ENCODE data around the gene ZNF76. TPM values are rescaled to one million over a fixed set of nuclear protein-coding genes. Genes with fewer than 3 reads are reported as not detected.

ZNF76 gene
- total and polyA plus RNA-seq, 9 of the 15 experiments (the other 6 are each of a cell fraction or from before 2014, with no cell fraction given): 1.2 to 17.8 (median 10.7) TPM

DNA sequence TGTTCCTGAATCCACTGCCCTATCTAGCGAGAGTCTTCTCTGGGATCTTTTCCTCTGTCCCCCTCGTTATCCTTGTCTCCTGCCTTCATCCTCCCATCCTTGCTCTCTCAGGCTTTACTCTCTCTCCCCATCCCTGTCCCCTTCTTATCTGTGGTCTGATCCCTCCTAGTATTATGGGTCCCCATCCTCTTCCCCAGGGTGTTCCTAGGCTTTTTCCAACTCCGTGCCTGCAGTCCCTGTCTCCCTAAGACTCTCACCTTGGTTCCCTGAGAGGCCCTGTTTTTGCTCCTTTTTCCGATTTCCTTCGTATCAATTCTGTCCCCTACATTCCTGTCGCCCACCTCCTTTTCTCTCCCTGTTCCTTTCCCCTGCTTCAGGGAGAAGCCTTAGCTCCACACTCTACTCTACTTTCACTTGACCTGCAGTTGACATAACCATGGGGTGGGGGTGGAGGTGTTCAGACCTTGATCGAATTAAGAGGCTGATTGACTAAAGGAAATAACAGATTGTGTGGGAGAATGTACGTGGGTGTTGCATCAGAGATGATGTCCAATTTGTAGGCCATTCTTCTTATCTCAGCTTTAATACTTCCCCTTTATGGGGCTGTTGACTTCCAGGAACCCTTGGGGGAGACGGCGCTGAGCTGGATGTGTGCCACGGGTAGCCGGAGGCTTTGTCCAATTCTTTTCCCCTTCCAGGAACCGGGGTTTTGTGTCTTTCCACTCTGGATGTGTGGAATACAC is 83.7 kb downstream of the ZNF76 start (continued):
- TF ChIP-seq, protein P1, sequence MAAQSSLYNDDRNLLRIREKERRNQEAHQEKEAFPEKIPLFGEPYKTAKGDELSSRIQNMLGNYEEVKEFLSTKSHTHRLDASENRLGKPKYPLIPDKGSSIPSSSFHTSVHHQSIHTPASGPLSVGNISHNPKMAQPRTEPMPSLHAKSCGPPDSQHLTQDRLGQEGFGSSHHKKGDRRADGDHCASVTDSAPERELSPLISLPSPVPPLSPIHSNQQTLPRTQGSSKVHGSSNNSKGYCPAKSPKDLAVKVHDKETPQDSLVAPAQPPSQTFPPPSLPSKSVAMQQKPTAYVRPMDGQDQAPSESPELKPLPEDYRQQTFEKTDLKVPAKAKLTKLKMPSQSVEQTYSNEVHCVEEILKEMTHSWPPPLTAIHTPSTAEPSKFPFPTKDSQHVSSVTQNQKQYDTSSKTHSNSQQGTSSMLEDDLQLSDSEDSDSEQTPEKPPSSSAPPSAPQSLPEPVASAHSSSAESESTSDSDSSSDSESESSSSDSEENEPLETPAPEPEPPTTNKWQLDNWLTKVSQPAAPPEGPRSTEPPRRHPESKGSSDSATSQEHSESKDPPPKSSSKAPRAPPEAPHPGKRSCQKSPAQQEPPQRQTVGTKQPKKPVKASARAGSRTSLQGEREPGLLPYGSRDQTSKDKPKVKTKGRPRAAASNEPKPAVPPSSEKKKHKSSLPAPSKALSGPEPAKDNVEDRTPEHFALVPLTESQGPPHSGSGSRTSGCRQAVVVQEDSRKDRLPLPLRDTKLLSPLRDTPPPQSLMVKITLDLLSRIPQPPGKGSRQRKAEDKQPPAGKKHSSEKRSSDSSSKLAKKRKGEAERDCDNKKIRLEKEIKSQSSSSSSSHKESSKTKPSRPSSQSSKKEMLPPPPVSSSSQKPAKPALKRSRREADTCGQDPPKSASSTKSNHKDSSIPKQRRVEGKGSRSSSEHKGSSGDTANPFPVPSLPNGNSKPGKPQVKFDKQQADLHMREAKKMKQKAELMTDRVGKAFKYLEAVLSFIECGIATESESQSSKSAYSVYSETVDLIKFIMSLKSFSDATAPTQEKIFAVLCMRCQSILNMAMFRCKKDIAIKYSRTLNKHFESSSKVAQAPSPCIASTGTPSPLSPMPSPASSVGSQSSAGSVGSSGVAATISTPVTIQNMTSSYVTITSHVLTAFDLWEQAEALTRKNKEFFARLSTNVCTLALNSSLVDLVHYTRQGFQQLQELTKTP (IDR thresholded peaks at IDR 0.05; ENCODE audit: low read depth in 1 of 2, partially characterized antibody in 2 of 2): peak in 1 of 2 experiments; percentile 68
- TF ChIP-seq, protein P2, sequence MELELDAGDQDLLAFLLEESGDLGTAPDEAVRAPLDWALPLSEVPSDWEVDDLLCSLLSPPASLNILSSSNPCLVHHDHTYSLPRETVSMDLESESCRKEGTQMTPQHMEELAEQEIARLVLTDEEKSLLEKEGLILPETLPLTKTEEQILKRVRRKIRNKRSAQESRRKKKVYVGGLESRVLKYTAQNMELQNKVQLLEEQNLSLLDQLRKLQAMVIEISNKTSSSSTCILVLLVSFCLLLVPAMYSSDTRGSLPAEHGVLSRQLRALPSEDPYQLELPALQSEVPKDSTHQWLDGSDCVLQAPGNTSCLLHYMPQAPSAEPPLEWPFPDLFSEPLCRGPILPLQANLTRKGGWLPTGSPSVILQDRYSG (tag; conservative IDR thresholded peaks at IDR 0.05; ENCODE audit: low read depth): no peak
- TF ChIP-seq, protein P3, sequence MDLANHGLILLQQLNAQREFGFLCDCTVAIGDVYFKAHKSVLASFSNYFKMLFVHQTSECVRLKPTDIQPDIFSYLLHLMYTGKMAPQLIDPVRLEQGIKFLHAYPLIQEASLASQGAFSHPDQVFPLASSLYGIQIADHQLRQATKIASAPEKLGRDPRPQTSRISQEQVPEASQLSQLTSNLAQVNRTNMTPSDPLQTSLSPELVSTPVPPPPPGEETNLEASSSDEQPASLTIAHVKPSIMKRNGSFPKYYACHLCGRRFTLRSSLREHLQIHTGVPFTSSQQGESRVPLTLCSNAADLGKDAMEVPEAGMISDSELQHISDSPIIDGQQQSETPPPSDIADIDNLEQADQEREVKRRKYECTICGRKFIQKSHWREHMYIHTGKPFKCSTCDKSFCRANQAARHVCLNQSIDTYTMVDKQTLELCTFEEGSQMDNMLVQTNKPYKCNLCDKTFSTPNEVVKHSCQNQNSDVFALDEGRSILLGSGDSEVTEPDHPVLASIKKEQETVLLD (IDR thresholded peaks at IDR 0.05): peak; percentile 71
- no peak for TF ChIP-seq RFX1 (IDR thresholded peaks at IDR 0.05)
- TF ChIP-seq NCOR1 (IDR thresholded peaks at IDR 0.05): peak; percentile 78
- TF ChIP-seq, protein P4, sequence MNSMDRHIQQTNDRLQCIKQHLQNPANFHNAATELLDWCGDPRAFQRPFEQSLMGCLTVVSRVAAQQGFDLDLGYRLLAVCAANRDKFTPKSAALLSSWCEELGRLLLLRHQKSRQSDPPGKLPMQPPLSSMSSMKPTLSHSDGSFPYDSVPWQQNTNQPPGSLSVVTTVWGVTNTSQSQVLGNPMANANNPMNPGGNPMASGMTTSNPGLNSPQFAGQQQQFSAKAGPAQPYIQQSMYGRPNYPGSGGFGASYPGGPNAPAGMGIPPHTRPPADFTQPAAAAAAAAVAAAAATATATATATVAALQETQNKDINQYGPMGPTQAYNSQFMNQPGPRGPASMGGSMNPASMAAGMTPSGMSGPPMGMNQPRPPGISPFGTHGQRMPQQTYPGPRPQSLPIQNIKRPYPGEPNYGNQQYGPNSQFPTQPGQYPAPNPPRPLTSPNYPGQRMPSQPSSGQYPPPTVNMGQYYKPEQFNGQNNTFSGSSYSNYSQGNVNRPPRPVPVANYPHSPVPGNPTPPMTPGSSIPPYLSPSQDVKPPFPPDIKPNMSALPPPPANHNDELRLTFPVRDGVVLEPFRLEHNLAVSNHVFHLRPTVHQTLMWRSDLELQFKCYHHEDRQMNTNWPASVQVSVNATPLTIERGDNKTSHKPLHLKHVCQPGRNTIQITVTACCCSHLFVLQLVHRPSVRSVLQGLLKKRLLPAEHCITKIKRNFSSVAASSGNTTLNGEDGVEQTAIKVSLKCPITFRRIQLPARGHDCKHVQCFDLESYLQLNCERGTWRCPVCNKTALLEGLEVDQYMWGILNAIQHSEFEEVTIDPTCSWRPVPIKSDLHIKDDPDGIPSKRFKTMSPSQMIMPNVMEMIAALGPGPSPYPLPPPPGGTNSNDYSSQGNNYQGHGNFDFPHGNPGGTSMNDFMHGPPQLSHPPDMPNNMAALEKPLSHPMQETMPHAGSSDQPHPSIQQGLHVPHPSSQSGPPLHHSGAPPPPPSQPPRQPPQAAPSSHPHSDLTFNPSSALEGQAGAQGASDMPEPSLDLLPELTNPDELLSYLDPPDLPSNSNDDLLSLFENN (IDR thresholded peaks at IDR 0.05; ENCODE audit: low read depth in 2 of 2, low read length in 2 of 2): 0 out of 4 replicates have a peak, but pooled peaks of 1 of the 2 experiments have one; percentile 48
- no peak for TF ChIP-seq POLR2G (IDR thresholded peaks at IDR 0.05; ENCODE audit: low read depth, low read length)
- TF ChIP-seq CBX8 (IDR thresholded peaks at IDR 0.05; ENCODE audit: borderline replicate concordance, extremely low read depth, low read depth, low read length, poor library complexity, severe bottlenecking): no peak
- no peak for TF ChIP-seq EHMT2 (IDR thresholded peaks at IDR 0.05)
- TF ChIP-seq ZFP1 (CRISPR knock-in tag; IDR thresholded peaks at IDR 0.05): no peak
- TF ChIP-seq ZNF384 (IDR thresholded peaks at IDR 0.05; ENCODE audit: low read depth, low read length): no peak
- TF ChIP-seq KLF13 (tag; IDR thresholded peaks at IDR 0.05; ENCODE audit: borderline replicate concordance, low read depth): no peak
- TF ChIP-seq ZNF263 (CRISPR knock-in tag; IDR thresholded peaks at IDR 0.05; ENCODE audit: borderline replicate concordance): no peak
- TF ChIP-seq, protein P5, sequence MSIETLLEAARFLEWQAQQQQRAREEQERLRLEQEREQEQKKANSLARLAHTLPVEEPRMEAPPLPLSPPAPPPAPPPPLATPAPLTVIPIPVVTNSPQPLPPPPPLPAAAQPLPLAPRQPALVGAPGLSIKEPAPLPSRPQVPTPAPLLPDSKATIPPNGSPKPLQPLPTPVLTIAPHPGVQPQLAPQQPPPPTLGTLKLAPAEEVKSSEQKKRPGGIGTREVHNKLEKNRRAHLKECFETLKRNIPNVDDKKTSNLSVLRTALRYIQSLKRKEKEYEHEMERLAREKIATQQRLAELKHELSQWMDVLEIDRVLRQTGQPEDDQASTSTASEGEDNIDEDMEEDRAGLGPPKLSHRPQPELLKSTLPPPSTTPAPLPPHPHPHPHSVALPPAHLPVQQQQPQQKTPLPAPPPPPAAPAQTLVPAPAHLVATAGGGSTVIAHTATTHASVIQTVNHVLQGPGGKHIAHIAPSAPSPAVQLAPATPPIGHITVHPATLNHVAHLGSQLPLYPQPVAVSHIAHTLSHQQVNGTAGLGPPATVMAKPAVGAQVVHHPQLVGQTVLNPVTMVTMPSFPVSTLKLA (conservative IDR thresholded peaks at IDR 0.05): peak in 1 of 2 experiments; percentile 65; a peak in 1 of 4 replicates

Measured in K562 (cell line).